GM18858 (cell line): ENCODE data around the gene PRM2.
A peak's percentile ranks its signal among the peaks of the same experiment; 100 is the strongest.

Source experiments
- ATAC-seq: cut with Tn5 transposase; IDR thresholded peaks from one replicate; pipeline ENCODE4 v1.9.1; 2021; ENCODE audit not compliant: unreplicated experiment

The PRM2 gene

GRCh38 chr16:11276143-11276895 is at the start of gene PRM2:
Gene PRM2 (minus strand): TSS chr16:11276480. CDS start chr16:11276370, 110 bp downstream.
- no peak for ATAC-seq

DNA sequence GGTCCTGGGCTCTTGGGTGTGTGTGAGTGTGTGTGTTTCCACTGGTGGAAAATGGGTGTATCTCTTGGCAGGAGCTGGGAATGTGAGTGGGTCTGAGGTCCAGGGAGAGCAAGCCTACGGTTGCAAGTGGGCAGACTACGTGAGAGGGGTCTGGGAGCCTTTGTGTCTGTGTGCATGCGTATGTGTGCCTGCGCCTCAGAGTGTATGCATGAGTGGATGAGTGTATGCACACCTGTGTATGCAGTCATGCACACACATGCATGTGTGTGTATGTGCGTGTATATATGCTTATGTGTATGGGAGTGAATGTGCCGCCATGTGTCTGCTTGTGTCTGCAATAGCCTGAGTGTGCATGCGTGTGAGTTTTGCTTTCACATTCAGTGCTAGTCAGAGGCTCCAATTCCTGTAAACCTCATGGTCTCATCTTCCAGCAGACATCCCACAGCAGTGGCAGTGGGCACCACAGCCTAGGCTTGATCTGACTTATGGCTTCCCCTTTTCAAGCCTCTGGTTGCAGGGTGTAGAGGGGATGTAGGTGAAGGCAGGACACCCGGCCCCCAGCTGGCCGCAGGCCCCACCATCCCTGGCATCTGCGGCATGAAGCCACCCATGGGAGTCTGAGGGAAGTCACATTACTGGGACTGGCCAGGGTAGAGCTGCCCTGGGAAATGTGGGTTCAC is 49.3 kb upstream of the PRM2 start:
- no peak for ATAC-seq

DNA sequence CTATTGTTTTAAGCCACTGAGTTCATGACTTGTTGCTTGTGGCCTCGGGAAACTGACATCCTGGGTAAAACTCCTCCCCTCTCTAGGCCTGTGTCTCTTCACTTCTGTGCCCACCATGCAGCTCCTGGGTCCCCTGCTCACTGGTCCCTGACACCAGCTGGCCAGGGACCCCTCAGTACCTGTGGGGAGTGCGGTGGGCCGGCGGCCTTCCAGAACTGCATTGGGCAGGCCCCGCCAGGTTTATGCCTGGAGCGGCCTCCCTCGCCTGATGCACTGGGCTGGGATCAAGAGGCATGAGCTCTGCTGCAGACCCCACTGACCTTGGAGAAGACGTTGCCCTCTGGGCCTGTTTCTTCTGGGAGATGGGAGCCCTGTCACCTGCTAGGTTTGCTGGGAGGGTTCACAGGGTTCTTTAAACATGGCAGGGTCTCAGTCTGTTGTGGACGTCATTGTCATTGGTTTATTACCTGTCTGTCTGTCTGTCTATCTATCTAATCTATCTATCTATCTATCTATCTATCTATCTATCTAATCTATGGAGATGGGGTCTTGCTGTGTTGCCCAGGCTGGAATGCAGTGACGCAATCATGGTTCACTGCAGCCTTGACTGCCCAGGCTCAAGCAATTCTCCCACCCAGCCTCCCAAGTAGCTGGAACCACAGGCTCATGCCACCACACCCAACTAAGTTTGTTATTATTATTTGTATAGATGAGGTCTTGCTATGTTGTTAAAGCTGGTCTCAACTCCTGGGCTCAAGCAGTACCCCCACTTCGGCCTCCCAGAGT is 47.5 kb upstream of the PRM2 start:
- no peak for ATAC-seq

DNA sequence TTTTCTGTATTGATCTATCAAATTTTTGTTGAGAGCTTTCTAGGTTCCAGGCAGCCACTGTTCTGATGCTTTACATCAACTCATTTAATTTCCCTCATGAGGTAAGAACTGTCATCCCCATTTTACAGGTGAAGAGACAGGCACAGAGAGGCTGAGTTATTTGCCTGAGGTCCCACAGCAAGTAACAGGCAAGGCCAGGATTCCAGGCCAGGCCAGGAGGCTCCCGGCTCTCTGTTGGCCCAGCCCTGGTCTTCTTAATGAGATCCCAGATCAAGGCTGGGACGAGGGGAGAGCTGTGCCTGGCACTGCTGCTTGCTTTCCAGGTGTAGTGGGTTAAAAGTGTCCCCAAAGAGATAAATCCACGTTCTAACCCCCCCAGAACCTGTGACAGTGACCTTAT is 46.5 kb upstream of the PRM2 start:
- no peak for ATAC-seq

DNA sequence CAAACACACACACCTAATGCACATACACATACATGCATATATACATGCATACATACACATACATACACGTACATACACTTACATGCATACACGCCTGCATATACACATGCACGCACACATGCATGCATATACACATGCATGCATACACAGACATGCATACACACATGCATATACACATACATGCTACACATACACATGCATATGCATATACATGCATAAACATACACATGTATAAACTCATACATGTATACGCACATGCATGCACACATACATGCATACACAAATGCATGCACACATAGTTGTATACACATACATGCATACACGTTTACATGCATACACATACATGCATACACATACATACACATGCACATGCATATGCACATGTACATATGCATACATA is 45.4 kb upstream of the PRM2 start:
- ATAC-seq: no peak

DNA sequence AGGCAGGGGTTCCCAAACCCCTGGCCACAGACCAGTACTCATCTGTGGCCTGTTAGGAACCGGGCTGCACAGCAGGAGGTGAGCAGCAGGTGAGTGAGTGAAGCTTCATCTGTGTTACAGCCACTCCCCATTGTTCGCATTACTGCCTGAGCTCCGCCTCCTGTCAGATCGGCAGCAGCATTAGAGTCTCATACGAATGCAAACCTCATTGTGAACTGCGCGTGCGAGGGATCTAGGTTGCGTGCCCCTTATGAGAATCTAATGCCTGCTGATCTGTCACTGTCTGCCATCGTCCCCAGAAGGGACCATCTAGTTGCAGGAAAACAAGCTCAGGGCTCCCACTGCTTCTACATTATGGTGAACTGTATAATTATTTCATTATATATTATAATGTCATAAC is 43.9 kb upstream of the PRM2 start:
- no peak for ATAC-seq

GRCh38 chr16:11319529-11320146 is 43.4 kb upstream of the PRM2 start:
- no peak for ATAC-seq

DNA sequence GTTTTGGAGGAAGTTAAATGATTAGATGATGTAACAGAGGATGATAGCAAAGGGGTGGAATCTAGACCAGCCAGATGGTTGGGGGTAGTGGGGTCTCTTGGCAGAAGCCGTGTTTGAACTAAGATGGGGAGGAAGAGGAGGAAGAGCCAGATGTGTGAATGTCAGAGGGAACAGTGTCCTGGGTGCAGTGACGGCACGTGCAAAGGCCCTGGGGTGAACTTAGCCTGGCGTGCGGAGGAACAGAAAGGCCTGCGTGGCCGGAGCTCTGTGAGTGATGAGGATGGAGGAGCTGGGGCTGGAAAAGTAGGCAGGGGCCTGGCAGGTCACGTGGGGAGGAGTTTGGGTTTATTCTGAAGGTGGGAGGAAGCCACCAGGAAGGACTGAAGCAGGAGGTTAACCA is 42.5 kb upstream of the PRM2 start:
- no peak for ATAC-seq

DNA sequence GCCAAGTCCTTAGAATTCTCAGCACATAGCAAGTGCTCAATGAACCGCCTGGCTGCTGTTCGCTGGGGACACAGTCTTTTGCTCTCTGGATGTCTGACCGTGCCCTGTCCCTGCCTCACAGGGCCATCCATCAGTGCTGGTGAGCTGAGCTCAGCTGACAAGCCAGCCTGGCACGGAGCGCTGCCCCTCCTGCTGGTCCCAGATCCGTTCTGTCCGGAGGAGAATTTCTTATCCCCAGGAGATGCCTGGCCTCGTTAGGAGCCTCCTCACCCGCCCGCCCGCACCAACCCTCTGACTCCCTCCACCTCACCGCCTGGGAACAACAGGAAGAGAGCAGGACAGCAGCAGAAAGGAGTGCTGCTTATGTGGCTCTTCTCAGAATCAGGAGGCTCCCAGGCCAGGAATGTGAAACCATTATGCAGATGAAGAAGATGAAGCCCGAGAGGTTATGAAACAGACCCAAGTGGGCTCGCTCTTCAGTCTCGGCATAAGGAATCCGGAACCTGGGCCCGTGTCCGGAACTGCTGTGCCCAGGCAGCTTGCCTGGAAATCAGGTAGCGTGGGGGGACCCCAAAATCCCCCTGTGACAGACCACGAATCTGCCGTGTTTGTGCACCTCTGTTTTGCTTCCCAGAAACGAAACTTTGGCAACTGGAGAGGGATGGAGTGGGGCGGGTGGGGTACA is 40.2 kb upstream of the PRM2 start:
- no peak for ATAC-seq

DNA sequence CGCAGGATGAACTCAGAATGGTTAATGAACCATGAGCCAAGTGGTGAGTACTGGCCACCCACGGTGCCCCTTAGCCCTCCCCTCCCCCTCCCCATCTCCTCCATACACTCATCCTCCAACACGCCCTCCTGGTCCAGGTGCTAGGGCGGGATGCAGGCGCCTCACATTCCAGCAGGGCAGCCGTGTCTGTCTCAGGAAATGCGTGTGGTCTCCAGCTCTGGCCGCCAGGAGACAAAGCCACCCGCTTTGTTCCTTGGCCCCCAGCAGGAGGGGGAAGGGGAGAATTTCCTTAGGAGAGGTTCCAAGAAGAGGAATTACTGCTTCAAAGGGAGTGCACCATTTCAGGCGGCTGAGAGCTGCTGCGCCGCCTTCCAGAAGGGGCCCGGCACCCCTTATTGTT is 39.2 kb upstream of the PRM2 start:
- no peak for ATAC-seq

GRCh38 chr16:11314309-11314894 is 38.1 kb upstream of the PRM2 start:
- no peak for ATAC-seq

GRCh38 chr16:11313493-11314308 is 37.4 kb upstream of the PRM2 start:
- no peak for ATAC-seq

- no peak for ATAC-seq
Observed at GRCh38 chr16:11312718-11313492, 36.6 kb upstream of the PRM2 start.

DNA sequence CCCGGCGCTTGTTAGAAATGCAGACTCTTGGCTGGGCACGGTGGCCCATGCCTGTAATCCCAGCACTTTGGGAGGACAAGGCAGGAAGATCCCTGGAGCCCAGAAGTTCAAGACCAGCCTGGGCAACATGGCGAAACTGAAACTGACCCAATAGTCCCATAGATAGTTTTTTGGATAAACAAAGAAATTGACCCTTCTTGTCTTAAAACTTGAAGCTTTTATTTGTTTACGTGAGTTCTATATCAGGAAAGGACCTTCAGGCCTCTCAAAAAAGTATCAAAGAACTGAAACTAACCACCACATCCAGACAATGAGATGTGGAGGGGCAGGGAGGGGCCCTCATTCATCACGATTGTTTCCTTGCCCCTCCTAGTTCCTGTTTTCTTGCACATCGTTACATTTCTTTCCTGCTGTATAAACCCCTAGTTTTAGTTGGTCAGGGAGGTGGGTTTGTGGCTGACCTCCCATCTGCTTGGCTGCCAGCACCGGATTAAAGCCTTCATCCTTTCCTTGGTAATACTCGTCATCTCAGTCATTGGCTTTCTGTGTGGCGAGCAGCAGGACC is 34.8 kb upstream of the PRM2 start:
- peak; percentile 31 for ATAC-seq

GRCh38 chr16:11310634-11310977 is 34.3 kb upstream of the PRM2 start:
- no peak for ATAC-seq

DNA sequence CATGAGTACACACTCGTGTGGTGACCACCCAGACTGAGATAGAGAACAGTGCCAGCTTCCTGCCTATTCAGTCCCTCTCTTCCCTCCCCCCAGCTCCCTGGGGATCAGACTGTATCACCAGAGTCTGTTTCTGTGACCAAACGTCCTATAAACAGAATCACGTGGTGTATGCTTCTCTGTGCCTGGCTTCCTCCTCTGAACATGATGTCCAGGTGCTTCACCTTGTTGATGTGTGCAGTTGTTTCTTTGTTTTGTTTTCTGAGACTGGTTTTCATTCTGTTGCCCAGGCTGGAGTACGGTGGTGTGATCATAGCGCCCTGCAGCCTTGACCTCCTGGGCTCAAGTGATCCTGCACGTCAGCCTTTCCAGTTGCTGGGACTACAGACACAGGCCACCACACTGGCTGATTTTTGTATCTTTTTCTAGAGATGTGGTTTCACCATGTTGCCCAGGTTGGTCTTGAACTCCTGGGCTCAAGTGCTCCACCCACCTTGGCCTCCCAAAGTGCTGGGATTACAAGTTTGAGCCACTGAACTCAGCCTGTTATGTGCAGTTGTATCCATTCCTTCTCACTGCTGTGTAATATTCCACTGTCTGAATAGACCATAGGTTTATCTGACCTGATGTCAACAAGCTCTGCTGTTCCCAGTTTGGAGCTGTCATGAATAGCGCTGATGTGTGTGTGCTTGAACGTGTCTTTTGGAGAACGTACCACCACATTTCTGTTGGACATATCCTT is 33.8 kb upstream of the PRM2 start:
- ATAC-seq: peak; percentile 27

DNA sequence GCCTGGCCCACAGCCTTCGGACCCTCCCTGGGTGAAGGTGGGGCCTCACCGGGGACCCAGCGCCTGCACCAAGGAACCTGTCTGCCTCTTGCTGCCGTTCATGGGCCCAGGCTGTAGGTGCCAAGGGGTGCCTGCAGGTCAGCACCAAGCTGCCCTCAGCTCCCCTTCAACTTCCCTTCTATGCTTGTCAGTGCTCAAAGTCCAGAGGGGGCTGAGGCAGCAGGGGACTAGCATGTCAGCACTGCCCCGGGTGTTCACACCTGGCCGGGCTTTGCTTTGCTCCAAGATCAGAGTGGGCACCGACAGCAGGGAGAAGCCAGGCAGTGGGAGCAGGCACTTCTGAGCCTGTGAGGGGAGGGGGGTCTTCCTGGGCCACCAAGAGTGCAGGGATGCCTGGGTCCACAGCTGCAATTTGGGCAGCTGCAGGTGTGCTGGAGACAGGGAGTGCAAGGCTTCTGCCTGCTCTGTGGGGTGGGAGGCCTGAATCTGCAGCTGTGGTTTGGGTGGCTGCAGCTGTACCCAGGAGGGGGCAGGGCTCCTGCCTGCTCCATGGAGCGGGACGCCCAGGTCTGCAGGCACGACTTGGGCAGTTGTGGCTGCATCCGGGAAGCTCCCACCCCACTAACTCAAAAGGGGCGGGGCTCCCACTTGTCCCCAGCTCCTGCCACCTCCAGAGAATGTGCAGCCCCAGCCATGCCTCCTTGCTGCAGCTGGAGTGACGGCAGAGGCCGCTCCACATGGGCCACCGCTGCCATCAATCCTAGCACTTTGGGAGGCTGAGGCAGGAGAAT is 32.4 kb upstream of the PRM2 start:
- ATAC-seq: no peak
